ENCODE measurements around the gene GTF2H2C. TPM values are rescaled to one million over a fixed set of nuclear protein-coding genes. Genes with fewer than 3 reads are reported as not detected.
"Not testable (repeated sequence)": the region's sequence is repeated elsewhere in the genome, so short reads cannot be mapped to it uniquely, and the experiment has no call there.

The GTF2H2C gene

GRCh38 chr5:69608861-69609496 lies 49.0 kb downstream of the GTF2H2C start:
- not testable (repeated sequence) for H2AK5ac ChIP-seq (ENCODE audit: low read depth, low read length); H3K36me3 ChIP-seq (replicated peaks in 1 of 2; ENCODE audit: control insufficient read depth in 2 of 2, insufficient read depth in 2 of 2, low read length in 2 of 2); H3K79me1 ChIP-seq (ENCODE audit: low read depth, low read length); H3K4me3 ChIP-seq (ENCODE audit: low read length in 2 of 2); H2BK5ac ChIP-seq (ENCODE audit: low read length); H3K27me3 ChIP-seq (ENCODE audit: control insufficient read depth in 3 of 3, insufficient read depth in 3 of 3, low read depth in 1 of 3, low read length in 3 of 3); H3K27ac ChIP-seq (replicated peaks; ENCODE audit: low read length); H3K9me3 ChIP-seq (replicated peaks in 1 of 2; ENCODE audit: control insufficient read depth in 2 of 2, insufficient read depth in 1 of 2, low read depth in 1 of 2, low read length in 2 of 2); H3K4me1 ChIP-seq (ENCODE audit: control insufficient read depth in 2 of 2, insufficient read depth in 1 of 2, low read depth in 1 of 2, low read length in 2 of 2); H3K14ac ChIP-seq (ENCODE audit: low read length); H3K23ac ChIP-seq (ENCODE audit: low read depth, low read length, poor library complexity); H4K91ac ChIP-seq (ENCODE audit: low read depth, low read length, poor library complexity); H3K4me2 ChIP-seq (ENCODE audit: insufficient read depth, low read length, poor library complexity, severe bottlenecking); H4K8ac ChIP-seq (ENCODE audit: low read depth, low read length); H3K4ac ChIP-seq (ENCODE audit: low read length); H2AFZ ChIP-seq (ENCODE audit: low read length); H3K9ac ChIP-seq (ENCODE audit: low read depth, low read length, poor library complexity); DNase-seq (ENCODE audit: low spot score); H3K18ac ChIP-seq (ENCODE audit: low read length); H2BK12ac ChIP-seq (ENCODE audit: low read length); H2BK120ac ChIP-seq (ENCODE audit: low read depth, low read length); H2BK15ac ChIP-seq (ENCODE audit: low read length)
- WGBS, 2 donors (ENCODE audit: extremely low coverage in 2 of 2, insufficient read length in 2 of 2, insufficient replicate concordance in 1 of 2): no CpG with 5 or more reads among the region's 6 CpGs

GRCh38 chr5:69614843-69615242 lies 54.9 kb downstream of the GTF2H2C start:
- not testable (repeated sequence) for H3K27me3 ChIP-seq (ENCODE audit: control insufficient read depth in 3 of 3, insufficient read depth in 3 of 3, low read depth in 1 of 3, low read length in 3 of 3); H3K23ac ChIP-seq (ENCODE audit: low read depth, low read length, poor library complexity); H3K9me3 ChIP-seq (replicated peaks in 1 of 2; ENCODE audit: control insufficient read depth in 2 of 2, insufficient read depth in 1 of 2, low read depth in 1 of 2, low read length in 2 of 2); DNase-seq (ENCODE audit: low spot score); H3K27ac ChIP-seq (replicated peaks; ENCODE audit: low read length); H4K91ac ChIP-seq (ENCODE audit: low read depth, low read length, poor library complexity); H3K14ac ChIP-seq (ENCODE audit: low read length); H2AFZ ChIP-seq (ENCODE audit: low read length); H3K79me1 ChIP-seq (ENCODE audit: low read depth, low read length); H2BK5ac ChIP-seq (ENCODE audit: low read length); H2BK12ac ChIP-seq (ENCODE audit: low read length); H3K18ac ChIP-seq (ENCODE audit: low read length); H3K36me3 ChIP-seq (replicated peaks in 1 of 2; ENCODE audit: control insufficient read depth in 2 of 2, insufficient read depth in 2 of 2, low read length in 2 of 2); H2BK120ac ChIP-seq (ENCODE audit: low read depth, low read length); H3K4me1 ChIP-seq (ENCODE audit: control insufficient read depth in 2 of 2, insufficient read depth in 1 of 2, low read depth in 1 of 2, low read length in 2 of 2); H3K4ac ChIP-seq (ENCODE audit: low read length); H4K8ac ChIP-seq (ENCODE audit: low read depth, low read length); H2AK5ac ChIP-seq (ENCODE audit: low read depth, low read length); H3K9ac ChIP-seq (ENCODE audit: low read depth, low read length, poor library complexity); H3K4me2 ChIP-seq (ENCODE audit: insufficient read depth, low read length, poor library complexity, severe bottlenecking); H3K4me3 ChIP-seq (ENCODE audit: low read length in 2 of 2); H2BK15ac ChIP-seq (ENCODE audit: low read length)
- no CpG with 5 or more reads among the region's 7 CpGs for WGBS, 2 donors (ENCODE audit: extremely low coverage in 2 of 2, insufficient read length in 2 of 2, insufficient replicate concordance in 1 of 2)

- whole genome bisulfite sequencing, 2 donors (ENCODE audit: extremely low coverage in 2 of 2, insufficient read length in 2 of 2, insufficient replicate concordance in 1 of 2): no CpG with 5 or more reads among the region's 9 CpGs
- H3K27me3 ChIP-seq (ENCODE audit: control insufficient read depth in 3 of 3, insufficient read depth in 3 of 3, low read depth in 1 of 3, low read length in 3 of 3); H3K9ac ChIP-seq (ENCODE audit: low read depth, low read length, poor library complexity); H3K27ac ChIP-seq (replicated peaks; ENCODE audit: low read length); H4K91ac ChIP-seq (ENCODE audit: low read depth, low read length, poor library complexity); H2AK5ac ChIP-seq (ENCODE audit: low read depth, low read length); H3K4me1 ChIP-seq (ENCODE audit: control insufficient read depth in 2 of 2, insufficient read depth in 1 of 2, low read depth in 1 of 2, low read length in 2 of 2); H2AFZ ChIP-seq (ENCODE audit: low read length); H4K8ac ChIP-seq (ENCODE audit: low read depth, low read length); H3K79me1 ChIP-seq (ENCODE audit: low read depth, low read length); H2BK15ac ChIP-seq (ENCODE audit: low read length); H3K4me3 ChIP-seq (ENCODE audit: low read length in 2 of 2); H2BK12ac ChIP-seq (ENCODE audit: low read length); H3K4ac ChIP-seq (ENCODE audit: low read length); H2BK5ac ChIP-seq (ENCODE audit: low read length); H3K23ac ChIP-seq (ENCODE audit: low read depth, low read length, poor library complexity); H2BK120ac ChIP-seq (ENCODE audit: low read depth, low read length); H3K18ac ChIP-seq (ENCODE audit: low read length); H3K36me3 ChIP-seq (replicated peaks in 1 of 2; ENCODE audit: control insufficient read depth in 2 of 2, insufficient read depth in 2 of 2, low read length in 2 of 2); DNase-seq (ENCODE audit: low spot score); H3K9me3 ChIP-seq (replicated peaks in 1 of 2; ENCODE audit: control insufficient read depth in 2 of 2, insufficient read depth in 1 of 2, low read depth in 1 of 2, low read length in 2 of 2); H3K14ac ChIP-seq (ENCODE audit: low read length); H3K4me2 ChIP-seq (ENCODE audit: insufficient read depth, low read length, poor library complexity, severe bottlenecking): not testable (repeated sequence)
Measured at GRCh38 chr5:69631879-69632278, 71.9 kb downstream of the GTF2H2C start.

Small RNAs within 50 kb of the gene (small RNA-seq; reads per million reads assigned to genes)
- not detected for gene RNU6-724P (ENCODE audit: insufficient read depth)

Data from neuronal stem cell (in vitro differentiated cells).